Endothelial cell (in vitro differentiated cells): ENCODE measurements around the gene PCED1B. TPM values are rescaled to one million over a fixed set of nuclear protein-coding genes. Genes with fewer than 3 reads are reported as not detected.
A peak's percentile ranks its signal among the peaks of the same experiment; 100 is the strongest.

ENCODE experiments used
- DNase-seq: peaks from one replicate; pipeline ENCODE4 v3.0.0; 2021; ENCODE audit warnings: low spot score
- H3K27ac Mint-ChIP-seq: one replicate; pipeline ENCODE4 v1.8.0; 2021; ENCODE audit warnings: mixed read lengths, inconsistent platforms; ENCODE audit not compliant: unreplicated experiment
- H3K27me3 Mint-ChIP-seq: one replicate; pipeline ENCODE4 v1.8.0; 2021; ENCODE audit warnings: mild to moderate bottlenecking, moderate library complexity, mixed read lengths, inconsistent platforms; ENCODE audit not compliant: unreplicated experiment
- H3K36me3 Mint-ChIP-seq: one replicate; pipeline ENCODE4 v1.8.0; 2021; ENCODE audit warnings: mild to moderate bottlenecking, low read depth, mixed read lengths, inconsistent platforms; ENCODE audit not compliant: unreplicated experiment
- H3K4me1 Mint-ChIP-seq: one replicate; pipeline ENCODE4 v1.8.0; 2021; ENCODE audit warnings: mild to moderate bottlenecking, mixed read lengths, inconsistent platforms; ENCODE audit not compliant: unreplicated experiment
- H3K4me3 Mint-ChIP-seq: one replicate; pipeline ENCODE4 v1.8.0; 2021; ENCODE audit warnings: mild to moderate bottlenecking, mixed read lengths, inconsistent platforms; ENCODE audit not compliant: unreplicated experiment
- H3K9me3 Mint-ChIP-seq: one replicate; pipeline ENCODE4 v1.8.0; 2021; ENCODE audit warnings: mixed read lengths, inconsistent platforms; ENCODE audit not compliant: unreplicated experiment
- CTCF ChIP-seq: fragments of 200-600 bp; sonication (generic); IDR thresholded peaks from one replicate; pipeline ENCODE4 v1.5.0; 2021; ENCODE audit warnings: antibody characterized with exemption; ENCODE audit not compliant: unreplicated experiment
- long read RNA-seq: library from polyadenylated mRNA; unstranded; transcript quantifications from one replicate; pipeline ENCODE4 v2.0.0, GENCODE V29; 2020; ENCODE audit not compliant: unreplicated experiment
- total RNA-seq: library from RNA; stranded (reverse); fragmentation: NEBNext Ultra II Directional; extraction: Animal tissue kit (Norgen Biotek cat#: 25700); gene quantifications from one replicate; pipeline ENCODE4 v1.2.1, GENCODE V29; 2021; ENCODE audit not compliant: unreplicated experiment

Gene PCED1B
- total RNA-seq: 9.7 TPM
- long read RNA-seq, partial matches to known transcripts: 0 of 1 reads
- long read RNA-seq, other reads (novel, unspliced or antisense): 0 of 1 reads

- peaks cover 7% of the 10 kb centered on the region for H3K27me3 Mint-ChIP-seq
- H3K9me3 Mint-ChIP-seq: no peaks in the 10 kb centered on the region
- H3K4me1 Mint-ChIP-seq: peaks cover 55% of the 10 kb centered on the region
- H3K36me3 Mint-ChIP-seq: no peaks in the 10 kb centered on the region
- peak within 1 kb of the TSS; percentile 95 for H3K27ac Mint-ChIP-seq
- H3K4me3 Mint-ChIP-seq: peak within 1 kb of the TSS; percentile 97
- TF ChIP-seq CTCF: no peak
- peak; percentile 65 for DNase-seq
These were observed at the start of gene PCED1B, which contains the start of gene AMIGO2 for GRCh38 chr12:47079468-47079980. Gene PCED1B (plus strand): TSS chr12:47079621. CDS start chr12:47235064, 155,443 bp downstream. Gene AMIGO2 (minus strand): TSS chr12:47079959. CDS start chr12:47079002, 957 bp downstream.

GRCh38 chr12:47029903-47030302 lies 49.5 kb upstream of the PCED1B start:
- no peaks in the 10 kb centered on the region for H3K4me1 Mint-ChIP-seq
- no peaks in the 10 kb centered on the region for H3K36me3 Mint-ChIP-seq
- DNase-seq: no peak
- no peaks in the 10 kb centered on the region for H3K9me3 Mint-ChIP-seq
- TF ChIP-seq CTCF: no peak
- H3K4me3 Mint-ChIP-seq: no peak overlapping the region
- no peak overlapping the region for H3K27ac Mint-ChIP-seq
- no peaks in the 10 kb centered on the region for H3K27me3 Mint-ChIP-seq

GRCh38 chr12:47032644-47033043 lies 46.8 kb upstream of the PCED1B start:
- no peaks in the 10 kb centered on the region for H3K27me3 Mint-ChIP-seq
- no peaks in the 10 kb centered on the region for H3K4me1 Mint-ChIP-seq
- H3K27ac Mint-ChIP-seq: no peak overlapping the region
- peak; percentile 36 for TF ChIP-seq CTCF
- no peaks in the 10 kb centered on the region for H3K9me3 Mint-ChIP-seq
- DNase-seq: no peak
- H3K36me3 Mint-ChIP-seq: no peaks in the 10 kb centered on the region
- no peak overlapping the region for H3K4me3 Mint-ChIP-seq

GRCh38 chr12:47033081-47033480 lies 46.3 kb upstream of the PCED1B start:
- H3K4me1 Mint-ChIP-seq: no peaks in the 10 kb centered on the region
- no peak for DNase-seq

More at GRCh38 chr12:47033081-47033480, 46.3 kb upstream of the PCED1B start:
- Mint-ChIP-seq H3K27ac (no peak overlapping the region), H3K4me3 (no peak overlapping the region), H3K9me3 (no peaks in the 10 kb centered on the region), H3K27me3 (no peaks in the 10 kb centered on the region), H3K36me3 (no peaks in the 10 kb centered on the region)
- TF ChIP-seq CTCF: no peak
